ENCODE measurements around the gene PRODH2. TPM values are rescaled to one million over a fixed set of nuclear protein-coding genes. Genes with fewer than 3 reads are reported as not detected.

Gene PRODH2
- total RNA-seq, 1 donor = not detected

DNA sequence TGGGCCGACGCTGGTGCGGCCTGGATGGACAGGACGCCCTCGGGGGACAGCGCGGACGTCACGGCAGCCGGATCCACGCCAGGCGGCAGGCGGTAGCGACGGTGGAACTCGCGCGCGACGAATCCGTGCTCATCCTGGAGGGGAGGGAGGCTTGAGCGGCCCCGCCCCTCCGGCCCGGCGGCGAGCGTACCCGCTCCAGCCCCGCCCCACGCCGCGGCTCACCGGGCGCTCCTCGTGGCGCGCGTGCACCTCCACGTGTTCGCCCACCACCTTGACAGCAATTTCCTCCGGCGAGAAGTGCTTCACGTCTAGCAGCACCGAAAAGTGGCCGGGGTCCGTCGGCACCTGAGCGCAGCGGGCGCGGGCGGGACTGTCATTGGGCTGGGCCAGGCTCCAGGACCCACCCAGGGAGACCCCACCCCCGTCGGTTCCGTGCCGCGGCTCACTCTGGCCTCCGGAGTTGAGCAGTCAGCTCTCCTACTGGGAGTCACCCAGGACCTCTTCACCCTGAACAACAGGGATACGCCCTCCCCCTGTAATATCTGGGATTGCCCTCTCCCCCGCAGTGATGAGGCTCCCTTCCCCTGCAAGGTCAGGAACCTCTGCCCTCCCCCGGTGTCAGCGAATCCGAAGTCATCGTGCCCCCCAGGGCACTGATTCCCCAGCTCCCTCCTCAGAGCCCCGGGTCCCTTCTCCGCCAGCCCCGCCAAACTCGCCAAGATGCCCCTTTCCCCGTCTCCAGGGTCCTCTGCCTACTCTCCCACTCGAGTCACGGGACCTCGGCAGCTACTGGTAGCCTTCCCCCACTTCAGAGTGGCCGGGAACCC lies 56.9 kb downstream of the PRODH2 start:
- H3K4me3 ChIP-seq (ENCODE audit: low read depth, low read length) = peak overlapping the region; percentile 92
- peak; percentile 89 for DNase-seq (ENCODE audit: low read depth)
- TF ChIP-seq, protein P1, sequence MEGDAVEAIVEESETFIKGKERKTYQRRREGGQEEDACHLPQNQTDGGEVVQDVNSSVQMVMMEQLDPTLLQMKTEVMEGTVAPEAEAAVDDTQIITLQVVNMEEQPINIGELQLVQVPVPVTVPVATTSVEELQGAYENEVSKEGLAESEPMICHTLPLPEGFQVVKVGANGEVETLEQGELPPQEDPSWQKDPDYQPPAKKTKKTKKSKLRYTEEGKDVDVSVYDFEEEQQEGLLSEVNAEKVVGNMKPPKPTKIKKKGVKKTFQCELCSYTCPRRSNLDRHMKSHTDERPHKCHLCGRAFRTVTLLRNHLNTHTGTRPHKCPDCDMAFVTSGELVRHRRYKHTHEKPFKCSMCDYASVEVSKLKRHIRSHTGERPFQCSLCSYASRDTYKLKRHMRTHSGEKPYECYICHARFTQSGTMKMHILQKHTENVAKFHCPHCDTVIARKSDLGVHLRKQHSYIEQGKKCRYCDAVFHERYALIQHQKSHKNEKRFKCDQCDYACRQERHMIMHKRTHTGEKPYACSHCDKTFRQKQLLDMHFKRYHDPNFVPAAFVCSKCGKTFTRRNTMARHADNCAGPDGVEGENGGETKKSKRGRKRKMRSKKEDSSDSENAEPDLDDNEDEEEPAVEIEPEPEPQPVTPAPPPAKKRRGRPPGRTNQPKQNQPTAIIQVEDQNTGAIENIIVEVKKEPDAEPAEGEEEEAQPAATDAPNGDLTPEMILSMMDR (IDR thresholded peaks at IDR 0.05; ENCODE audit: insufficient read depth, low read depth, low read length) = no peak

DNA sequence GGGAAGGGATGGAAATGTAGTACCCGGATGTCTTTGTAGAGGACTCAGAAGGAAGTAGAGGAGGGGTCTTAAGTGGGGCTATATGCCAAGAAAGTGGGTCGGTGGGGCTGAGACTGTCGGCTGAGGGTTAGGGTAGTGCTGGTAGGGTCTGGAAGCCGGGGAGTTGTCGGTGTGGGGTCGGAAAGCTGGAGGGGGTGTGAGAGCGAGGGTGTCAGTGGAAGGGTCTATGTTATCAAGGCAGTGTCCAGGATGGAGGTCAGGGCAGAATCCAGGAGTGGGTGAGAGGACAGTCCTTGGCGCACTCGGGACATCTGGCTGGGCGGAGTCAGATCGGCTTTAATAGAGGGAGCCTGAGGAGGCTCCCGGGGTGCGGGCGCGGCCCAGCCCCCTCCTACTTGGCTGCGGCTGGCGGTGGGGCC lies 57.5 kb downstream of the PRODH2 start:
- DNase-seq (ENCODE audit: low read depth) = no peak
- peak overlapping the region; percentile 92 for H3K4me3 ChIP-seq (ENCODE audit: low read depth, low read length)
- TF ChIP-seq, protein P1 (IDR thresholded peaks at IDR 0.05; ENCODE audit: insufficient read depth, low read depth, low read length) = no peak

DNA sequence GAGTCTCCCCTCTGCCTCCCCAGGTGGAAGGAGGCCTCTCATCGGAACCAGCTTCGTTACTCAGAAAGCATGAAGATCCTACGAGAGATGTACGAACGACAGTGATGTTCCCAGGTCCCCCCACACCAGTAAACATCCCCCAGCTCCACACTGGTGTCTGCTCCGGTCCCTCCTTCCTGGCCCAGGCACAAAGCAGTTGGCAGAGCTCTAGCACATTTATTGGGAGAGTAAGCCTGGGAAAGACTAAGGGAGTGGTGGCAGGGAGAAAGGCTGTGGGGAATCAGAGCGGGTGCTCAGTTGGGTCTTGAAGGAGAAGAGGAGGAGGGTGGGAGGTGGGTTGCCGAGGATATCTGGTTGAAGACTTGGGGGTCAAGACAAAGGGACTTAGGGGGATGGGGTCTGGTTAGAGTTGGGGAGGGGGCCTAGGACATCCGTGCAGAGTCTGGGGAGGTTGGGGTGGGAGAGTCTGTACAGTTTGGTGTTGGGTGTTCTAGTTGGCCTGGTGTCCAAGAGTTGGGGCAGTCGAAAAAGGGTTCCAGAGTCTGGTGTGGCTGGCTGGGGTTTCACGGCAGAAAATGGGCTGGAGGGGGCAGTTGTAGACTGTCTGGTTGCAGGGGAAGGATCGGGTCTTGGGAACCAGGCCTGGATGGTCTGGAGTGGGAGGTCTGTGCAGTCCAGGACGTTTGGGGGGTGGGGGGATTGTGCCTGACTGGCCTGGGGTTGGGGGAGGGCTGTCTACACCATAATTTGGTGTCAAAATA lies 58.1 kb downstream of the PRODH2 start:
- TF ChIP-seq, protein P1 (IDR thresholded peaks at IDR 0.05; ENCODE audit: insufficient read depth, low read depth, low read length) = no peak
- DNase-seq (ENCODE audit: low read depth) = no peak
- H3K4me3 ChIP-seq (ENCODE audit: low read depth, low read length) = peak overlapping the region; percentile 92

DNA sequence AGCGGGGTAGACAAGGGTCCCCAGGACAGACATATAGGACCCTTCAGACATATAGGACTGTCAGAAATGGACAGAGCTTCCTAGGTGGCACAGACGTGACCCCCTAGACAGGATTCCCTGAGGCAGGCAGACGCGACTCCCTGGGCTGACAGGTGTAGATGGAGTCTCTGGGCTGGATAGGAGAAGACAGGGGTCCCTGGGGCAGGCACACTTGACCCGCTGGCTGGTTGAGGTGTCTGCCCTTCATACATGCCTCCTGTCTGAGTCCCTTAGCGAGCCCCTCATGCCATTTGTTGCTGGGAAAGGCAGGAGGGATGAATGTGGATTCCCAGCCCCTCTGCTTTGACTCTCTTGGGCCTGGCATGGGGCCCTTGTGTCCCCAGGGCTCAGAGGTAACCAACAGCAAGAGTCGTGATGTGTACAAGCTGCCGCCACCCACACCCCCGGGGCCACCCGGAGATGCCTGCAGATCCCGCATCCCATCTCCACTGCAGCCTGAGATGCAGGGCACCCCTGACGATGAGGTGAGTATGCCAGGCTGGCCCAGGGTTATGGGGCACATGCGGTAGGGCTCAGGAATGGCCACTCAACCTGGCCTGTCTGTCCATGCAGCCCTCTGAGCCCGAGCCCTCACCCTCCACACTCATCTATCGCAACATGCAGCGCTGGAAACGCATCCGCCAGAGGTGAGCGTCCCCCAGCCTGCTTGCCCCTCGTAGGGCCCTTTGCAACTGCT lies 58.8 kb downstream of the PRODH2 start:
- H3K4me3 ChIP-seq (ENCODE audit: low read depth, low read length) = no peak overlapping the region
- TF ChIP-seq, protein P1 (IDR thresholded peaks at IDR 0.05; ENCODE audit: insufficient read depth, low read depth, low read length) = no peak
- DNase-seq (ENCODE audit: low read depth) = no peak

DNA sequence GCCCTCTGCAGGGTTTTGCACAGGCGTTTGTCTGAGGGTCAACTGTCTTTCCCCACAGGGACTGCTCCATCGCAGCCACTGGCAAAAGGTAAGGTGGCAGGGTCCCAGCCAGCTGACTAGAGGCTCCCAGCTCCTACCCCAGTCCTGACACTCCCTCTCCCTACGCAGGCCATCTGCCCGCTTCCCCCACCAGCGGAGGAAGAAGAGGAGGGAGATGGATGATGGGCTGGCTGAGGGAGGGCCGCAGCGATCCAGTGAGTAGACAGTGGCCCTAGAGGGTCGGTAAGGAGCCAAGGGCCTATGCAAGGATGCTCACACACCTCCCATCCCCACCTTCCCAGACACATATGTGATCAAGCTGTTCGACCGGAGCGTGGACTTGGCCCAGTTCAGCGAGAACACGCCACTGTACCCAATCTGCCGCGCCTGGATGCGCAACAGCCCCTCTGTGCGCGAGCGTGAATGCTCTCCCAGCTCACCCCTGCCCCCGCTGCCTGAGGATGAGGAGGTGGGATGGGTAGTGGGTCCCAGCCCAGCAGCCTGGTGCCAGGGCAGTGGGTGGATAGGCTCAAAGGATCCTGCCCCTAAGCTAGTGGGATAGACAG lies 59.8 kb downstream of the PRODH2 start:
- TF ChIP-seq, protein P1 (IDR thresholded peaks at IDR 0.05; ENCODE audit: insufficient read depth, low read depth, low read length) = no peak
- H3K4me3 ChIP-seq (ENCODE audit: low read depth, low read length) = no peak overlapping the region
- no peak for DNase-seq (ENCODE audit: low read depth)

Measured in fibroblast of villous mesenchyme (primary cell).